ENCODE results near the gene DIP2A.

DNA sequence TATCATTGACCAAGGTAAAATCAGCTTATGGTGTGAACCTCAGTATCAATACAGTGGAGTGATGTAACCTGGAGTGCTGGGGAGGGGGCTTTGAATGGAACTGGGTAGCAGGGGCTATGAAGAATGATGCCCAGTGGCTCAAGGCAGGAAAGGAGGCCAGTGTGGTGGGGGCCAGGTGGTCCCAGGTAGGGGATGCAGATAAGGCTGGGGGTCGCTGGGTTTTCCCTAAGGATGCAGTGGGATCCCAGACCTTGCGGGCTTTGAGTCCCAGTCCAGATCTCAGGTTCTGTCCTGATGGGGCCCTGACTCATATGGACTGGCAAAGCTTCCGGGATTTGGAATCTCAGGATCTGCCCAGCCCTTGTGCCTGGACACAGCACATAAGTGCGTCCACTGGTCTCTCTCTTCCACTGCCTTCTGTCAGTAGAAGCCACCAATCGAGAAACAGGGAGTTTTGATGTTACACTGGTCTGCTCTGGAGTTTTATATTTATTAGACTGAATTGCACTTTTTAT lies 94.2 kb downstream of the DIP2A start:
- TF ChIP-seq, protein P1, sequence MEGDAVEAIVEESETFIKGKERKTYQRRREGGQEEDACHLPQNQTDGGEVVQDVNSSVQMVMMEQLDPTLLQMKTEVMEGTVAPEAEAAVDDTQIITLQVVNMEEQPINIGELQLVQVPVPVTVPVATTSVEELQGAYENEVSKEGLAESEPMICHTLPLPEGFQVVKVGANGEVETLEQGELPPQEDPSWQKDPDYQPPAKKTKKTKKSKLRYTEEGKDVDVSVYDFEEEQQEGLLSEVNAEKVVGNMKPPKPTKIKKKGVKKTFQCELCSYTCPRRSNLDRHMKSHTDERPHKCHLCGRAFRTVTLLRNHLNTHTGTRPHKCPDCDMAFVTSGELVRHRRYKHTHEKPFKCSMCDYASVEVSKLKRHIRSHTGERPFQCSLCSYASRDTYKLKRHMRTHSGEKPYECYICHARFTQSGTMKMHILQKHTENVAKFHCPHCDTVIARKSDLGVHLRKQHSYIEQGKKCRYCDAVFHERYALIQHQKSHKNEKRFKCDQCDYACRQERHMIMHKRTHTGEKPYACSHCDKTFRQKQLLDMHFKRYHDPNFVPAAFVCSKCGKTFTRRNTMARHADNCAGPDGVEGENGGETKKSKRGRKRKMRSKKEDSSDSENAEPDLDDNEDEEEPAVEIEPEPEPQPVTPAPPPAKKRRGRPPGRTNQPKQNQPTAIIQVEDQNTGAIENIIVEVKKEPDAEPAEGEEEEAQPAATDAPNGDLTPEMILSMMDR (IDR thresholded peaks at IDR 0.05) = no peak
- no peak for TF ChIP-seq POLR2A (IDR thresholded peaks at IDR 0.05)
